Osteoblast (primary cell): Measurements from ENCODE around the gene RAB11B. TPM values are rescaled to one million over a fixed set of nuclear protein-coding genes. Genes with fewer than 3 reads are reported as not detected.

ENCODE experiments used
- DNase-seq: peaks from one replicate; pipeline ENCODE4 v3.0.0; 2011; ENCODE audit warnings: low spot score, mixed read lengths; ENCODE audit not compliant: insufficient read length; ENCODE audit errors: missing footprints
- H2AFZ ChIP-seq: 2 replicates; pipeline ENCODE4 v1.6.0; 2011; ENCODE audit warnings: mild to moderate bottlenecking, low read length
- H3K27ac ChIP-seq: 2 replicates; pipeline ENCODE4 v1.5.1; 2011; ENCODE audit warnings: mild to moderate bottlenecking, low read depth, low read length, moderate library complexity
- H3K27me3 ChIP-seq: 2 replicates; pipeline ENCODE4 v1.6.0; 2012; ENCODE audit warnings: mild to moderate bottlenecking, control low read depth, inconsistent platforms, low read length, moderate library complexity; ENCODE audit not compliant: insufficient read depth
- H3K36me3 ChIP-seq: 2 replicates; pipeline ENCODE4 v1.5.1; 2011; ENCODE audit warnings: mild to moderate bottlenecking, low read length, control low read depth, moderate library complexity; ENCODE audit not compliant: insufficient read depth
- H3K4me1 ChIP-seq: 2 replicates; pipeline ENCODE4 v1.5.1; 2011; ENCODE audit warnings: mild to moderate bottlenecking, low read length, control low read depth, moderate library complexity; ENCODE audit not compliant: insufficient read depth
- H3K4me2 ChIP-seq: 2 replicates; pipeline ENCODE4 v1.6.0; 2011; ENCODE audit warnings: mild to moderate bottlenecking, low read length; ENCODE audit not compliant: insufficient read depth
- H3K4me3 ChIP-seq: fragments of 200-600 bp; sonication (generic); 3 replicates; pipeline ENCODE4 v1.5.1; 2012; ENCODE audit warnings: mild to moderate bottlenecking, low read length, inconsistent platforms; ENCODE audit not compliant: insufficient read depth
- H3K79me2 ChIP-seq: 2 replicates; pipeline ENCODE4 v1.6.0; 2012; ENCODE audit warnings: mild to moderate bottlenecking, low read length, control low read depth, inconsistent platforms; ENCODE audit not compliant: insufficient read depth
- H3K9me3 ChIP-seq: 2 replicates; pipeline ENCODE4 v1.5.1; 2011; ENCODE audit warnings: low read depth, low read length, control low read depth
- H4K20me1 ChIP-seq: 2 replicates; pipeline ENCODE4 v1.6.0; 2012; ENCODE audit warnings: mild to moderate bottlenecking, low read length, control low read depth; ENCODE audit not compliant: insufficient read depth
- CTCF ChIP-seq: IDR thresholded peaks from 2 replicates; pipeline ENCODE4 v1.5.1; 2011; ENCODE audit warnings: mild to moderate bottlenecking, low read depth, low read length, moderate library complexity; ENCODE audit errors: extremely low read depth
- total RNA-seq: library from RNA; depleted of rRNA; stranded (reverse); fragments of >200 nt; gene quantifications from 2 replicates; pipeline ENCODE4 v1.2.3, GENCODE V29; 2012

The RAB11B gene
- total RNA-seq, 1 donor = 24.2 TPM

GRCh38 chr19:8446061-8446709 is 56.0 kb downstream of the RAB11B start:
- Histone ChIP-seq H3K27me3 (no peaks in the 10 kb centered on the region), H3K79me2 (peaks cover 62% of the 10 kb centered on the region), H3K4me1 (peaks cover 24% of the 10 kb centered on the region), H2AFZ (no peak overlapping the region), H3K9me3 (no peaks in the 10 kb centered on the region), H4K20me1 (peaks cover 53% of the 10 kb centered on the region), H3K27ac (peak overlapping the region; percentile 92), H3K36me3 (peaks cover 19% of the 10 kb centered on the region), H3K4me3 (peak overlapping the region; percentile 95), H3K4me2 (peak overlapping the region; percentile 95)
- no peak for TF ChIP-seq CTCF
- no peak for DNase-seq

GRCh38 chr19:8449830-8450229 is 59.7 kb downstream of the RAB11B start:
- H3K9me3 ChIP-seq = no peaks in the 10 kb centered on the region
- no peak overlapping the region for H2AFZ ChIP-seq
- H3K79me2 ChIP-seq = peaks cover 98% of the 10 kb centered on the region
- peaks cover 89% of the 10 kb centered on the region for H4K20me1 ChIP-seq
- H3K4me1 ChIP-seq = peaks cover 27% of the 10 kb centered on the region
- TF ChIP-seq CTCF = no peak
- H3K4me2 ChIP-seq = no peak overlapping the region
- peaks cover 23% of the 10 kb centered on the region for H3K36me3 ChIP-seq
- no peak for DNase-seq
- no peaks in the 10 kb centered on the region for H3K27me3 ChIP-seq
- H3K4me3 ChIP-seq = no peak overlapping the region
- no peak overlapping the region for H3K27ac ChIP-seq

- Histone ChIP-seq H3K4me2 (no peak overlapping the region), H3K27ac (peak overlapping the region; percentile 4), H3K27me3 (no peaks in the 10 kb centered on the region), H3K4me1 (peaks cover 19% of the 10 kb centered on the region), H3K79me2 (peaks cover 98% of the 10 kb centered on the region), H3K4me3 (no peak overlapping the region), H3K36me3 (peaks cover 34% of the 10 kb centered on the region), H3K9me3 (no peaks in the 10 kb centered on the region), H2AFZ (no peak overlapping the region), H4K20me1 (peaks cover 90% of the 10 kb centered on the region)
- DNase-seq = no peak
- TF ChIP-seq CTCF = no peak
These were observed 61.2 kb downstream of the RAB11B start for GRCh38 chr19:8451377-8451776.

GRCh38 chr19:8451885-8452284 is 61.7 kb downstream of the RAB11B start:
- Histone ChIP-seq H4K20me1 (peaks cover 90% of the 10 kb centered on the region), H3K4me3 (no peak overlapping the region), H3K27ac (peak overlapping the region; percentile 4), H3K9me3 (no peaks in the 10 kb centered on the region), H3K27me3 (no peaks in the 10 kb centered on the region), H3K79me2 (peaks cover 98% of the 10 kb centered on the region), H2AFZ (no peak overlapping the region), H3K4me1 (peaks cover 14% of the 10 kb centered on the region), H3K4me2 (no peak overlapping the region), H3K36me3 (peaks cover 34% of the 10 kb centered on the region)
- no peak for TF ChIP-seq CTCF
- peak; percentile 85 for DNase-seq
